Astrocyte (in vitro differentiated cells and primary cell): ENCODE results near the gene ENG. TPM values are rescaled to one million over a fixed set of nuclear protein-coding genes. Genes with fewer than 3 reads are reported as not detected.

Experiments used
- DNase-seq: peaks from one replicate; pipeline ENCODE4 v3.0.0-alpha.2; 2010; ENCODE audit warnings: low read depth
- FAIRE-seq: peaks from 2 replicates; lab custom pipeline; 2011; peaks lifted over from hg19 to GRCh38; lab: Jason Lieb, UNC
- H2AFZ ChIP-seq: 2 replicates; pipeline ENCODE4 v1.6.0; 2012; ENCODE audit warnings: low read depth, low read length, inconsistent platforms
- H3K27ac ChIP-seq: 2 replicates; pipeline ENCODE4 v1.5.1; 2011; ENCODE audit warnings: low read depth, low read length, inconsistent platforms
- H3K27me3 ChIP-seq: 2 replicates; pipeline ENCODE4 v1.6.0; 2011; ENCODE audit warnings: low read length, inconsistent platforms; ENCODE audit not compliant: insufficient read depth
- H3K36me3 ChIP-seq: 2 replicates; pipeline ENCODE4 v1.5.1; 2011; ENCODE audit warnings: low read length, inconsistent platforms; ENCODE audit not compliant: insufficient read depth
- H3K4me1 ChIP-seq: 2 replicates; pipeline ENCODE4 v1.5.1; 2011; ENCODE audit warnings: low read length, inconsistent platforms; ENCODE audit not compliant: insufficient read depth
- H3K4me2 ChIP-seq: 2 replicates; pipeline ENCODE4 v1.6.0; 2012; ENCODE audit warnings: low read length, inconsistent platforms
- H3K4me3 ChIP-seq: 2 replicates; pipeline ENCODE4 v1.5.1; 2011; ENCODE audit warnings: low read depth, mild to moderate bottlenecking, low read length, inconsistent platforms; ENCODE audit not compliant: insufficient read depth
- H3K79me2 ChIP-seq: 2 replicates; pipeline ENCODE4 v1.6.0; 2012; ENCODE audit warnings: mild to moderate bottlenecking, low read length, inconsistent platforms; ENCODE audit not compliant: insufficient read depth
- H3K9ac ChIP-seq: 2 replicates; pipeline ENCODE4 v1.6.0; 2012; ENCODE audit warnings: mild to moderate bottlenecking, low read length, inconsistent platforms
- H3K9me3 ChIP-seq: 2 replicates; pipeline ENCODE4 v1.5.1; 2012; ENCODE audit warnings: low read depth, mild to moderate bottlenecking, low read length, inconsistent platforms; ENCODE audit not compliant: insufficient read depth
- H4K20me1 ChIP-seq: 2 replicates; pipeline ENCODE4 v1.6.0; 2012; ENCODE audit warnings: low read length, inconsistent platforms; ENCODE audit not compliant: insufficient read depth
- H3K27ac Mint-ChIP-seq: one replicate; pipeline ENCODE4 v1.8.0; 2021; ENCODE audit warnings: mild to moderate bottlenecking, mixed read lengths; ENCODE audit not compliant: unreplicated experiment
- H3K27me3 Mint-ChIP-seq: one replicate; pipeline ENCODE4 v1.8.0; 2021; ENCODE audit warnings: low read depth, mixed read lengths; ENCODE audit not compliant: unreplicated experiment
- H3K36me3 Mint-ChIP-seq: one replicate; pipeline ENCODE4 v1.8.0; 2021; ENCODE audit warnings: low read depth, mixed read lengths; ENCODE audit not compliant: unreplicated experiment
- H3K4me1 Mint-ChIP-seq: one replicate; pipeline ENCODE4 v1.8.0; 2021; ENCODE audit warnings: low read depth, mixed read lengths; ENCODE audit not compliant: unreplicated experiment
- H3K4me3 Mint-ChIP-seq: one replicate; pipeline ENCODE4 v1.8.0; 2021; ENCODE audit warnings: mild to moderate bottlenecking, moderate library complexity, mixed read lengths; ENCODE audit not compliant: unreplicated experiment
- H3K9me3 Mint-ChIP-seq: one replicate; pipeline ENCODE4 v1.8.0; 2021; ENCODE audit warnings: mild to moderate bottlenecking, mixed read lengths; ENCODE audit not compliant: unreplicated experiment
- CTCF ChIP-seq: IDR thresholded peaks from 2 replicates; pipeline ENCODE4 v1.5.1; 2011; ENCODE audit warnings: low read depth, mild to moderate bottlenecking, inconsistent platforms, low read length, moderate library complexity; ENCODE audit not compliant: insufficient read depth
- EZH2 ChIP-seq: IDR thresholded peaks from 2 replicates; pipeline ENCODE4 v1.6.1; 2012; ENCODE audit warnings: mild to moderate bottlenecking, low read length, inconsistent platforms; ENCODE audit not compliant: insufficient read depth
- total RNA-seq: library from RNA; stranded (reverse); gene quantifications from 2 replicates; pipeline ENCODE4 v1.2.1, GENCODE V29; 2021

ENG gene
- total RNA-seq, 1 donor from 2014 or later, result 1.2 TPM

GRCh38 chr9:127858041-127858512 lies 3.6 kb upstream of the ENG start:
- H3K9me3 ChIP-seq, result no peaks in the 10 kb centered on the region
- H3K4me1 Mint-ChIP-seq, result no peaks in the 10 kb centered on the region
- H3K27ac Mint-ChIP-seq, result peak overlapping the region; percentile 58
- H4K20me1 ChIP-seq, result no peaks in the 10 kb centered on the region
- H3K36me3 Mint-ChIP-seq, result no peaks in the 10 kb centered on the region
- H3K27me3 Mint-ChIP-seq, result peaks cover 23% of the 10 kb centered on the region
- no peaks in the 10 kb centered on the region for H3K27me3 ChIP-seq
- no peak overlapping the region for H3K27ac ChIP-seq
- H3K4me1 ChIP-seq, result peaks cover 9% of the 10 kb centered on the region
- H2AFZ ChIP-seq, result no peak overlapping the region
- TF ChIP-seq CTCF, result no peak
- no peak for TF ChIP-seq EZH2
- H3K9ac ChIP-seq, result no peak overlapping the region
- peaks cover 14% of the 10 kb centered on the region for H3K79me2 ChIP-seq
- no peak for FAIRE-seq
- H3K4me3 Mint-ChIP-seq, result no peak overlapping the region
- peaks cover 5% of the 10 kb centered on the region for H3K9me3 Mint-ChIP-seq
- H3K4me3 ChIP-seq, result no peak overlapping the region
- no peak overlapping the region for H3K4me2 ChIP-seq
- H3K36me3 ChIP-seq, result no peaks in the 10 kb centered on the region
- DNase-seq, result no peak

GRCh38 chr9:127857278-127857677 lies 2.8 kb upstream of the ENG start:
- no peak for DNase-seq
- no peak overlapping the region for H3K27ac ChIP-seq
- no peak for TF ChIP-seq CTCF
- FAIRE-seq, result no peak
- Mint-ChIP-seq H3K9me3 (peaks cover 5% of the 10 kb centered on the region), H3K4me3 (no peak overlapping the region), H3K4me1 (no peaks in the 10 kb centered on the region), H3K36me3 (no peaks in the 10 kb centered on the region), H3K27ac (no peak overlapping the region), H3K27me3 (peaks cover 23% of the 10 kb centered on the region)
- H3K4me1 ChIP-seq, result peaks cover 14% of the 10 kb centered on the region
- no peaks in the 10 kb centered on the region for H3K27me3 ChIP-seq
- no peak overlapping the region for H3K4me3 ChIP-seq
- H3K9me3 ChIP-seq, result no peaks in the 10 kb centered on the region
- no peak overlapping the region for H2AFZ ChIP-seq
- H3K4me2 ChIP-seq, result no peak overlapping the region
- no peaks in the 10 kb centered on the region for H4K20me1 ChIP-seq
- H3K79me2 ChIP-seq, result peaks cover 22% of the 10 kb centered on the region
- H3K36me3 ChIP-seq, result no peaks in the 10 kb centered on the region
- no peak overlapping the region for H3K9ac ChIP-seq

- no peak for TF ChIP-seq CTCF
- TF ChIP-seq EZH2, result no peak
- Mint-ChIP-seq H3K27me3 (peaks cover 26% of the 10 kb centered on the region), H3K4me3 (no peak overlapping the region), H3K9me3 (peaks cover 5% of the 10 kb centered on the region), H3K4me1 (no peaks in the 10 kb centered on the region), H3K27ac (no peak overlapping the region), H3K36me3 (no peaks in the 10 kb centered on the region)
- Histone ChIP-seq H3K79me2 (peaks cover 28% of the 10 kb centered on the region), H3K27ac (no peak overlapping the region), H3K4me2 (no peak overlapping the region), H3K9ac (no peak overlapping the region), H2AFZ (no peak overlapping the region), H3K4me3 (no peak overlapping the region), H4K20me1 (no peaks in the 10 kb centered on the region), H3K36me3 (no peaks in the 10 kb centered on the region), H3K4me1 (peaks cover 14% of the 10 kb centered on the region), H3K27me3 (no peaks in the 10 kb centered on the region), H3K9me3 (no peaks in the 10 kb centered on the region)
- FAIRE-seq (no peak), DNase-seq (no peak)
Observed at GRCh38 chr9:127856729-127857116, 2.3 kb upstream of the ENG start.
